Fibroblast of skin of abdomen (primary cell): ENCODE results near the gene MAN2A1. TPM values are rescaled to one million over a fixed set of nuclear protein-coding genes. Genes with fewer than 3 reads are reported as not detected.

Source experiments
- DNase-seq: peaks from one replicate; pipeline ENCODE4 v3.0.0-alpha.2; 2013
- polyA plus RNA-seq, 2 experiments: library from polyadenylated mRNA; unstranded; fragments of 120-200 nt; gene quantifications; one replicate each; pipeline ENCODE4 v1.2.1, GENCODE V29; 2013; ENCODE audit not compliant: insufficient read length in 2 of 2

Gene MAN2A1
- 80.7 TPM for polyA plus RNA-seq (2013, experiment 1 of 2; ENCODE audit: insufficient read length)
- polyA plus RNA-seq (2013, experiment 2 of 2; ENCODE audit: insufficient read length), result 77.8 TPM

DNA sequence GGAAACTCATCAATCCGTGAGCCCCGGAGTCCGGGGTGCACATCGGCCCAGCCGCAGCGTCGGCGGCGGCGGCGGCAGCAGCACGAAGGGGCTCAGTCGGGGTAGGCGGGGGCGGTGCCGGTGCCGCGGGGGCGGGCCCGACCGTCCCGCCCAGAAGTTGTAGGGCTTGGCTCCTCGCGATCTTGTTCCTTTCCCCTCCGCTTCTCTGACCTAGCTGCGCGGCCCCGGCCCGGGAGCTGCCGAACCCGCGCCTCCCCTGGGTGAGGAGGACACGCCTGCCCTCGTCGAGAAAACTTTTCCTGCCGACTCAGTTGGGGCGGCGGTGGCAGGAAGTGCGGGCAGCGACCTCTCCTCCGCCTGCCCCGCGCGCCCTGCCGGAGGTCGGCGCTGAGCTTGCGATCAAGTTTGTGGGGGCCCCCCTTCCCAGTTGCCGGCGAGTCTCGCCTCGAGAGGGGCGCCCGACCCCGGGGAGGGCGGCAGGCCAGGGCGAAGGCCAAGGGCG, at the start of gene MAN2A1:
Gene MAN2A1 (plus strand): TSS at position 188 of the 502 bp plus-strand sequence. CDS start 491 bp downstream, outside the sequence.
- DNase-seq, result peak; percentile 78

DNA sequence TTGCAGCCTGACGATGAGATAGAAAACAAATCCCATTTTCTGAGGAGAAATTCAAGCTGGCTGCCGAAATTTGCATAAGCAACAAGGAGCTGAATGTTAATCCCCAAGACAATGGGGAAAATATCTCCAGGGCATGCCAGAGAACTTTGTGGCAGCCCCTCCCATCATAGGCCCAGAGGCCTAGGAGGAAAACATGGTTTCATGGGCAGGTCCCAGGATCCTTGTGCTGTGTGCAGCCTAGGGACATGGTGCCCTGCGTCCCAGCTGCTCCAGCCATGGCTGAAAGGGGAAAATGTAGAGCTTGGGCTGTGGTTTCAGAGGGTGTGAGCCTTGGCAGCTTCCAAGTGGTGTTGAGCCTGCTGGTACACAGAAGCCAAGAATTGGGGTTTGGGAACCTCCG, 48.8 kb upstream of the MAN2A1 start:
- DNase-seq, result no peak

GRCh38 chr5:109643791-109644350, 45.9 kb upstream of the MAN2A1 start:
- DNase-seq, result no peak

GRCh38 chr5:109644829-109645228, 44.9 kb upstream of the MAN2A1 start:
- DNase-seq, result no peak

DNA sequence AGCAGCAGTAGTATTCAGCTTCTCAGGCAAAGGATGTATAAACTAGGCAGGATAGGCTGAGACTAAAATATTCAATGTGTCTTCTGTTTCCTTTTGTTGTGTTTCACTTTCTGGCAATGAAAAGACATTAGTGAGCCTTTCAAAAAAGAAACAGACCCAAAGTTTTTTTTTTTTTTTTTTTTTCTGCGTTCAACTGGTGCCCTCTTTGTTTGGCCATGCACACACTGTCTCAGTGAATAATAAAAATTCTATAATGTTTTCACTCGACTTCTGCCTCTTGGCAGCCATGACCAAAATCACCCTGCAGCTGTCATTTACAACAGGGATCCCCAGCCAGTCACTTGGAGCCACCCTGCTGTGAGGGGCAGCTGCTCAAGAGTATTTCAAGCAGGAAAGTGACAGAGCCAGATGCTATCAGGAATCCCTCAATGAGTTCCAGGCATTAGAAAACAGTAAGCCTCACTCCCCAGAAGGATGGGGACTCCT, 44.0 kb upstream of the MAN2A1 start:
- no peak for DNase-seq

DNA sequence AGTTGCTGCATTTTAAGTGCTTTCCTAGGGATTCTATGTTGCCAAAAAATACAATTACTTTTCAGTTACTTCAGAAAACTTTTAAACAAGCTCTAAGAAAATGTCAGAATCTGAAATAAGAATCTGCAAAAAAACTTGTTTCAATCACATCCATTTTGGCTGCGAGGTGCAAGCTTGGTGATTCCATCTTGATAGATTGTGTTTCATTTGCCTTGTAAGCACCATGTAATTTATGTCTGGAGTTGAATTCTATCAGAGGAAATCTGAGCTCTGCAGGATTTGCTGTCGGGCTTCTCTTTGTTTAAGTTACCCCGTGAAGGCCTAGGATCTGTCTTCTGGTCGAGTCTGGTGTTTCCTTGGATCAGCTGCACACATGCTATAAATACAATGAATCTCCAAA, 40.4 kb upstream of the MAN2A1 start:
- no peak for DNase-seq

DNA sequence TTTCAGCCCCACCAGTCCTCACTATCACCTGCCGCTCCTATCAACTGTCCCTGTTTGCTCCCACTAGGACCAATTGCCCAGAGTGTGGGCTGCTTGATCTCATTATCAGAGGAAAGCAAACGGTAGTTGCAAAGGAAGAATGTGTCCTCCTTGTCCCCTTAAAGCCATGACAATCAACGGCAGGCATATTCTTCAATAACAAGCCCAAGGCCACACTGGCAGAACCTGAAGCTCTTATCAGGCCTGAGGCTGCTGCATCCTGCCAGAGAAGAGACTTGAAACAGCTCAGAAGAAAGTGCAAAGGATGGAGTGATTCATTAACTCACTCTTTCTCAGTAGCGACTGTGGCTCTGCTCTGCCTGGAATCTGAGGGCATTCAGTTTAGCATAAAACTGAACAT, 39.2 kb upstream of the MAN2A1 start:
- DNase-seq, result no peak

DNA sequence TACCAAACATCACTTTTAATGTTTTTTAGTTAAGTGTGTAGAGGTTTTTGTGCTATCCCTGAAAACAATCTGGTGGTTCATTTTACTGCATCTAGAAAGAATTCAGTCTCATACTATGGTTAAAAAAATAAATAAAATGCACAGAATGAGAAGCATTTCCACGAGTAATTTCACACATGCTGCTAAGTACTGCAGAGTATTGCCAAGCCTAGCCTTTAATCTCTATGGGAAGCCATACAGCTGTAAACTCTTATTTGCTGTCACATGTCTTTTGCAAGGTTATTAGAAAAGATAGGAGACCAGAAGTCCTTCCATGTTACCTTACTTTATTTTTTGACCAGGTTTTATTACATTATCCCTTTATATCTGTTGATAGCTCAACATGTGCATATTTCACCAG, 37.6 kb upstream of the MAN2A1 start:
- peak; percentile 32 for DNase-seq

DNA sequence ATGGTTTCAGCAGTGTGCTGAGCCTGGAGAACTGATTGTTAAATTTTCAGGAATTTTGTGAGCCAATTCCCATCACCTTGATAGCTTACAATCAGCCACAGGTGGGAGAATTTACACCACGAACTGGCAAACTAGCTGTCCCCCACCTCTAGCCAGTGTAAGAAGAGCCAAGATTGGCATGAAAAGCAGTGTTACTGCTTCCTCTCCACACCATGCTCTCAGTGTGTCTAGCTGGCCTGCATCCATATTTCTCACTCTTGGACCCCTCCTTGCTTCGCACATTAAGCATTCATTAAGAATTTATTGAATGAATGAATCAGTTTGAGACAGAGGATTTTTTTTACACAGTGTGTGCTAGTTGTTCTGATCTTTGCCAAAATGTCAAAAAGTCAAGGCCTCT, 36.7 kb upstream of the MAN2A1 start:
- no peak for DNase-seq

GRCh38 chr5:109653561-109654239, 36.0 kb upstream of the MAN2A1 start:
- DNase-seq, result no peak

GRCh38 chr5:109654455-109654854, 35.3 kb upstream of the MAN2A1 start:
- DNase-seq, result no peak

GRCh38 chr5:109655841-109656240, 33.9 kb upstream of the MAN2A1 start:
- DNase-seq, result peak; percentile 12

- DNase-seq, result peak; percentile 89
These were observed 32.9 kb upstream of the MAN2A1 start for GRCh38 chr5:109656829-109657228.

- no peak for DNase-seq
These were observed 29.8 kb upstream of the MAN2A1 start for GRCh38 chr5:109659901-109660300.

- DNase-seq, result no peak
These were observed 29.4 kb upstream of the MAN2A1 start for GRCh38 chr5:109660301-109660700.

- DNase-seq, result no peak
These were observed 21.5 kb upstream of the MAN2A1 start for GRCh38 chr5:109668237-109668636.

GRCh38 chr5:109668668-109669422, 20.9 kb upstream of the MAN2A1 start:
- DNase-seq, result no peak

GRCh38 chr5:109669991-109670706, 19.6 kb upstream of the MAN2A1 start:
- no peak for DNase-seq

DNA sequence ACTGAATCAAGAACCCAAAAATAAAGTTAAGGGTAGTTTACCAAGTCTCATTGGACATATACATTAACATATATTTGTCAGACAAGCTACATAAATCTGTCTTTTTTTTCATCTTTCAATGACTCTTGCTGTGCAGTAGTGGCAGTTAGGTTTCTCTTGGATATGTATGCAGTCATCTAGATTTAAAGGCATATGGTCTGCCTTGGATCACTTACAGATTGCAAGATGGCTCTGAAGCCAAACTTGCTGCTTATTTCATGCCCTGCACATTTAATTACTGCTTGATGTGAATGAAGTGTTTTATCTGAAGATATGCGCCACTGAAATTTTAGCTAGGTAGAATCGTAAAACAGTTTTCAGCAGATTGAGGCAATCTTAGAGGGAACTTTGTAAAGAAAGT, 18.6 kb upstream of the MAN2A1 start:
- no peak for DNase-seq

- no peak for DNase-seq
These were observed 15.1 kb upstream of the MAN2A1 start for GRCh38 chr5:109674596-109674995.

DNA sequence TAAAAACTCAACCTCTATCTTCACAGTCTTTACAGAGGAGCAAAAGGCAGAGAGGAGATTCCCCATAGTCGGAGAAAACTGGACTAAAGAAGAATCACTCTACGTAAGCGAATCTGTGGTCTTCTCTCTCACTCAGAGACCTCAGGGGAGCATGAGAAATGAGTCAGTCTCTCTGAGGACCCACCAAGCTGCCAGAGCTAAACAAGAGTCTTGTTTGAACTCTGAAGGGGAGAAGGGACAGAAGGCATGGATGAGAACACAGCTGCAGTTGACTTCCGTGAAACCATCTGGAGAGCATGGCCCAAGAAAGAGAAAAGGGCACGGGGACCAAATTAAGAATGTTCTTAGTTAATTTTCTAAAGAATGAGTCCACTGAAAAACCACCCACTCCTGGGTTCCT, 12.8 kb upstream of the MAN2A1 start:
- no peak for DNase-seq

DNA sequence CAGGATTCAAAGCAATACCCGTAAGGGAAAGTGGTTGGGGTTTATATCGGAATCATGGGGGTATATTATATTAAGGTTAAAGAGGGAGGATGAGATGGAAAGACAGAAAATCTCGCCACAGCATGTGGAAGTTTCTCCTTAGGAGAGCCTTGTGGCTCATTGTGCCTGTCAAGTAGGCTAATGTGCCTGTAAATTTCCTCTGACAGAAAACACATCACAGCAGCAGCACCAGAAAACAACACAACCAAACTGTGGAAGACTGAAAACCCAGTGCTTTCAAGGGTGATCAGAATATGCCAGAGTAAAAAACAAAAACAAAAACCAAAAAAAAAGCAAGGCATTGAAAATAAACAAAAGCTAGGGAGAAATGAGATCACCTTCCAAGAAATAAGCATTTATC, 11.3 kb upstream of the MAN2A1 start:
- DNase-seq, result no peak

DNA sequence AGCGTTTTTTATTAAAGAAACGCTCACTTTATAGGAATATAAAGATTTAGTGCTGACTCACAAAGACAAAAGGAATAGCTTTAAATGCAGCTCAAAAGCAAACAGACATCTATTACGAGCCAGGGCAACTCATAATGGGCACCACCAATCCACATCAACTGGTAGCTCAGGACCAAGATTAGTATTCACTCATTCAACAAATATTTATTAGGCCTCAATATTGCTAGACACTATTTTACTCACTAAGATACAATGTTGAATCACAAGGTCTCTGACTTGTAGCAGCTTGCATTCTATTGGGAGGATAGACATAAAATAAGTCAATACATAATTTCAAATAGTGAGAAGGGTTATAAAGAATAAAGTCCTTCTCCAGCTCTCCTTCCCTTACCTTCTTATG, 8.0 kb upstream of the MAN2A1 start:
- no peak for DNase-seq
